Heart left ventricle (tissue), 16 donors: ENCODE measurements around the gene PTPRM. TPM values are rescaled to one million over a fixed set of nuclear protein-coding genes. Genes with fewer than 3 reads are reported as not detected.

ENCODE experiments used
- ATAC-seq, 4 donors: fragments of 200-7000 bp; cut with Tn5 transposase; one replicate each; pipeline ENCODE4 v1.9.1; 2020 to 2022; ENCODE audit warnings: moderate library complexity in 4 of 4, mild to moderate bottlenecking in 3 of 4, moderate number of reproducible peaks in 1 of 4
- DNase-seq, 5 donors: peaks; one replicate each; pipeline ENCODE4 v3.0.0-alpha.2; 2020
- H3K27ac ChIP-seq, 12 donors: fragments of 200-600 bp; sonication (generic) in 4 of 12; one replicate each; pipeline versions ENCODE4 v1.5.0 to v1.8.0; 2016 to 2022; ENCODE audit warnings: mild to moderate bottlenecking in 2 of 12
- H3K27me3 ChIP-seq, 9 donors: fragments of 200-600 bp; sonication (generic) in 2 of 9; one replicate each; pipeline versions ENCODE4 v1.5.1 to v1.8.0; 2016 to 2022; ENCODE audit warnings: mild to moderate bottlenecking in 3 of 9
- H3K36me3 ChIP-seq, 9 donors: fragments of 200-600 bp; sonication (generic) in 2 of 9; one replicate each; pipeline versions ENCODE4 v1.5.0 to v1.8.0; 2018 to 2022; ENCODE audit warnings: mild to moderate bottlenecking in 2 of 9
- H3K4me1 ChIP-seq, 12 donors: fragments of 200-600 bp; sonication (generic) in 4 of 12; one replicate each; pipeline versions ENCODE4 v1.5.0 to v1.8.0; 2016 to 2022; ENCODE audit warnings: mild to moderate bottlenecking in 3 of 12
- H3K4me3 ChIP-seq, 12 donors: fragments of 200-600 bp; sonication (generic) in 4 of 12; one replicate each; pipeline versions ENCODE4 v1.5.0 to v1.8.0; 2017 to 2022; ENCODE audit warnings: mild to moderate bottlenecking in 9 of 12, moderate library complexity in 4 of 12
- H3K9me3 ChIP-seq, 12 donors: fragments of 200-600 bp; sonication (generic) in 4 of 12; one replicate each; pipeline versions ENCODE4 v1.5.0 to v1.8.0; 2016 to 2022; ENCODE audit warnings: mild to moderate bottlenecking in 1 of 12
- POLR2A ChIP-seq, 2 donors: fragments of 450-650 bp; IDR thresholded peaks; one replicate each; pipeline ENCODE4 v1.6.1; 2017; ENCODE audit warnings: antibody characterized with exemption in 2 of 2, mild to moderate bottlenecking in 2 of 2, moderate library complexity in 2 of 2
- WGBS, 4 donors: extraction: QIAGEN DNeasy Blood & Tissue Kit in 2 of 4; methylation state at CpG; one replicate each; pipeline versions ENCODE4 v1.1.5 to v1.1.7; 2013 to 2018; 5-methylcytosine and 5-hydroxymethylcytosine counted together
- intact Hi-C, 10 donors: fragments of 100-400 bp; cut with DNase I; formaldehyde crosslinking; loops; one replicate each; pipeline versions ENCODE4 v1.11.1 to v1.14.2; 2022
- polyA plus RNA-seq, 2 donors: library from polyadenylated mRNA; stranded (reverse); fragments of 200-250 nt; gene quantifications; one replicate each; pipeline ENCODE4 v1.2.3, GENCODE V29; 2013
- total RNA-seq, 9 donors: library from RNA; depleted of rRNA in 2 of 9; stranded (reverse); fragments of >200 nt in 2 of 9; fragmentation: NEBNext Ultra II Directional in 3 of 9; extraction: Animal tissue kit (Norgen Biotek cat#: 25700) in 3 of 9; gene quantifications; one replicate each; pipeline versions ENCODE4 v1.1.0 to v1.2.4, GENCODE V29; 2016 to 2023
- TF ChIP-seq, protein P1 (sequence below), 12 donors: fragments of 200-600 bp; sonication (generic) in 4 of 12; IDR thresholded peaks; one replicate each; pipeline versions ENCODE4 v1.5.0 to v1.8.0; 2018 to 2022; ENCODE audit warnings: antibody characterized with exemption in 12 of 12, mild to moderate bottlenecking in 5 of 12
- donor health status: ischemic (EF 13 %, LVEDD 7.1; RV severe dilation, severe dysfunction).
- donor health status: healthy with polysubstance abuse.
- donor health status: DM: no; HTN: yes; CAD: no.
- donor health status: DM: no; HTN: no; CAD: no.
- donor health status: ischemic (EF 25% LVEDD 6.9; RV normal size, moderate dysfunction).
- donor health status: ischemic (EF 25% LVEDD 5.7; RV mildly dilated, moderate dysfunction).
- donor health status: healthy.
- donor health status: DM: yes; HTN: yes; CAD: no.
- donor health status: ischemic (EF 35%, LVEDD 5.7; RV mildly dilated, moderate dysfunction).
- donor health status: nonischemic (EF 11% LVEDD 7.7; RV severe dilation, severe dysfunction).
- donor health status: DM: yes; HTN: yes; CAD: no.
- donor health status: PGD.
- donor health status: ischemic (EF 29% LVEDD 5.4; RV normal size, mild dysfunction).
- donor health status: nonischemic (EF 23%, LVEDD 6.1; RV moderate dilation, normal function).

PTPRM gene
- total and polyA plus RNA-seq, 11 donors = 93.8 to 186 (median 123) TPM

DNA sequence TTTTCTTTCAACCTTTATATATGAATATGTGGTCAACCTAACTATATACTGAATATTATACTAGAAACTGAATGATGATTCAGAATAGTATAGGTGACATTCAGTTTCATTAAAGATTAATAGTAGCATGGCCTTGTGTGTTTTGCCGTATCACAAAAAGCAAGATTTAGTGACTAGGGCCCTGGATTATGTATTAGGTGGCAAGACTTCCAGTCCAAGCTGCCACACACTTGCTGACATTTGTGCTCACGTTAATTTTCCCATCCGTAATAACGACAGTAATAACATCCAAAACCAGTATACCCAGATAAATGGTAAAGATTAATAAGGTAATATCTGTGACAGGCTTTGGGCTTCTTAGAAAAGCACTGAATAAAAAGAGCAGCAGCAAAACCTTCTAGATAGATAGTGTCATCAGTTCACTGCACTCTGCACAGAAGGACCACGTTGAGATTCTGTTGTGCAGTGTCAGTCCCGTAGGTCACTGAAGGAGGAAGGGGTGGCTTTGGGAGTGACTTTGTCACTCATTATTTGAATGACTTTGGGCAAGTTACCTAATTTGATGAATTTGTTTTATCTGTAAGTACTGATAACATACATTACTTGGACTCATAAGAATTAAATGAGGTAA lies 451.7 kb downstream of the PTPRM start:
- Histone ChIP-seq H3K4me3 (no peak overlapping the region), H3K36me3 (no peaks in the 10 kb centered on the region), H3K9me3 (no peaks in the 10 kb centered on the region), H3K27ac (no peak overlapping the region), H3K4me1 (peaks cover 0 to 17% (median 2%) of the 10 kb centered on the region in 12 donors), H3K27me3 (no peaks in the 10 kb centered on the region)
- TF ChIP-seq, protein P1, sequence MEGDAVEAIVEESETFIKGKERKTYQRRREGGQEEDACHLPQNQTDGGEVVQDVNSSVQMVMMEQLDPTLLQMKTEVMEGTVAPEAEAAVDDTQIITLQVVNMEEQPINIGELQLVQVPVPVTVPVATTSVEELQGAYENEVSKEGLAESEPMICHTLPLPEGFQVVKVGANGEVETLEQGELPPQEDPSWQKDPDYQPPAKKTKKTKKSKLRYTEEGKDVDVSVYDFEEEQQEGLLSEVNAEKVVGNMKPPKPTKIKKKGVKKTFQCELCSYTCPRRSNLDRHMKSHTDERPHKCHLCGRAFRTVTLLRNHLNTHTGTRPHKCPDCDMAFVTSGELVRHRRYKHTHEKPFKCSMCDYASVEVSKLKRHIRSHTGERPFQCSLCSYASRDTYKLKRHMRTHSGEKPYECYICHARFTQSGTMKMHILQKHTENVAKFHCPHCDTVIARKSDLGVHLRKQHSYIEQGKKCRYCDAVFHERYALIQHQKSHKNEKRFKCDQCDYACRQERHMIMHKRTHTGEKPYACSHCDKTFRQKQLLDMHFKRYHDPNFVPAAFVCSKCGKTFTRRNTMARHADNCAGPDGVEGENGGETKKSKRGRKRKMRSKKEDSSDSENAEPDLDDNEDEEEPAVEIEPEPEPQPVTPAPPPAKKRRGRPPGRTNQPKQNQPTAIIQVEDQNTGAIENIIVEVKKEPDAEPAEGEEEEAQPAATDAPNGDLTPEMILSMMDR (IDR thresholded peaks at IDR 0.05) = no peak
- no peak for TF ChIP-seq POLR2A (IDR thresholded peaks at IDR 0.05)
- intact Hi-C loops = no loop called here
- ATAC-seq = no peak
- 82 to 88% (median 86%) methylated on average over 6 of the region's 6 CpGs for WGBS, 4 donors
- DNase-seq = no peak

GRCh38 chr18:8019600-8019999 lies 452.5 kb downstream of the PTPRM start:
- H3K27me3 ChIP-seq = no peaks in the 10 kb centered on the region

DNA sequence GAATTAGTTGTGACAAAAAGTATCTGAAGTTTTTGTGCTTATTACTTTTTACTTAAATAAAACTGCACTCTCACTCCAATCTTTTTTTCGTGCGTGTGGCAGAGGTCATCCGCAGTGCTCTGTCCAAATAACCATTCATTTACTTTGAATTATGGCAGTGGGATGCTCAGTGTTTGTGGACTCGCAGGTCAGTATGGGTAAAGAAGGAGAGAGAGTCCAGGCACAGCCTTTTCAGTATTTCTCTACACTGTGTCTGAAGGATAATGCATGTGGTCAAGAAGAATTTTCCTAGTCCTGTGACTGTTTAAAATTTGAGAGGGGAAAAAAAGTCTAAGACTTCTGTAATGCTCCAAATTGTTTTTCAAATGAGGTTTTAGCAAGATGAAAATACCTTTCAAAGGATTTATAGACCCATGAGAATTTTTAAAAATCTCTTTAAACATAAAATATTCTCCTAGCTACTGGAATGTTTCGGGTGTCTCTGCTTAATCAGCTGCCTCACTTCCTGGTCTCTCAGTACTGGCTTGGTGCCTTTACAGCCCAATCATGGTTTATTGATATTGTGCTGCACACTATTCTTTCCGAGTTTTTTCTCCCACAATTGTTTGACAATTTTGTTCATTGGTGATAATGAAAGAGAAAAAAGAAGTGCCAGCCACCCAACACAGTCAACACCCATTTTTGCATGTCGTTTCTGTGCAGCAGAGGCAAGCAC lies 453.2 kb downstream of the PTPRM start:
- intact Hi-C loops = no loop called here
- DNase-seq = no peak
- H3K27me3 ChIP-seq = no peaks in the 10 kb centered on the region
- H3K36me3 ChIP-seq = no peaks in the 10 kb centered on the region
- H3K9me3 ChIP-seq = no peaks in the 10 kb centered on the region
- peaks cover 0 to 17% (median 2%) of the 10 kb centered on the region in 12 donors for H3K4me1 ChIP-seq
- no peak for ATAC-seq
- TF ChIP-seq POLR2A (IDR thresholded peaks at IDR 0.05) = no peak
- TF ChIP-seq, protein P1 (IDR thresholded peaks at IDR 0.05) = no peak
- no peak overlapping the region for H3K4me3 ChIP-seq
- WGBS, 4 donors = 74 to 79% (median 76%) methylated on average over 7 of the region's 7 CpGs
- H3K27ac ChIP-seq = peak overlapping the region in 1 of 12 donors; percentile 2

More at GRCh38 chr18:8019600-8019999, 452.5 kb downstream of the PTPRM start:
- ATAC-seq (no peak), DNase-seq (no peak)
- intact Hi-C loops = no loop called here
- TF ChIP-seq POLR2A (IDR thresholded peaks at IDR 0.05) = no peak
- TF ChIP-seq, protein P1 (IDR thresholded peaks at IDR 0.05) = no peak
- Histone ChIP-seq H3K9me3 (no peaks in the 10 kb centered on the region), H3K4me3 (no peak overlapping the region), H3K4me1 (peaks cover 0 to 17% (median 2%) of the 10 kb centered on the region in 12 donors), H3K36me3 (no peaks in the 10 kb centered on the region), H3K27ac (no peak overlapping the region)
- 97 to 100% (median 99%) methylated on average over 1 of the region's 1 CpG for WGBS, 4 donors

DNA sequence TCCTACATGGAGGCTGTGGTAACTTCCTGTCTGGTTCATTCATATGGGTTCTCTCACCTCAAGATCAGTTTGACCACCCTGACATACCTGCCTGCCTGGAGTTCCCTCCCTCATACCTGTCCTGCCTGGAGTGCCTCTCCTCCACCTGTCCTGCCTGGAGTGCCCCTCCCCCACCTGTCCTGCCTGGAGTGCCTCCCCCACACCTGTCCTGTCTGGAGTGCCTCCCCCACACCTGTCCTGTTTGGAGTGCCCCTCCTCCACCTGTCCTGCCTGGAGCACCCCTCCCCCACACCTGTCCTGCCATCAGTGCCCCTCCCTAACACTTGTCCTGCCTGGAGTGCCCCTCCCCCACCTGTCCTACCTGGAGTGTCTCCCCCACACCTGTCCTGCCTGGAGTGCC lies 461.9 kb downstream of the PTPRM start:
- DNase-seq = no peak
- H3K9me3 ChIP-seq = no peaks in the 10 kb centered on the region
- H3K4me1 ChIP-seq = peaks cover 0 to 14% (median 5%) of the 10 kb centered on the region in 12 donors
- no peak overlapping the region for H3K4me3 ChIP-seq
- intact Hi-C loops = no loop called here
- peak in 2 of 4 donors; percentile 18 to 45 for ATAC-seq
- no peaks in the 10 kb centered on the region for H3K36me3 ChIP-seq
- H3K27ac ChIP-seq = no peak overlapping the region
- no peaks in the 10 kb centered on the region for H3K27me3 ChIP-seq
- TF ChIP-seq POLR2A (IDR thresholded peaks at IDR 0.05) = no peak
- TF ChIP-seq, protein P1 (IDR thresholded peaks at IDR 0.05) = no peak
